ENCODE measurements around the gene SRP9.

DNA sequence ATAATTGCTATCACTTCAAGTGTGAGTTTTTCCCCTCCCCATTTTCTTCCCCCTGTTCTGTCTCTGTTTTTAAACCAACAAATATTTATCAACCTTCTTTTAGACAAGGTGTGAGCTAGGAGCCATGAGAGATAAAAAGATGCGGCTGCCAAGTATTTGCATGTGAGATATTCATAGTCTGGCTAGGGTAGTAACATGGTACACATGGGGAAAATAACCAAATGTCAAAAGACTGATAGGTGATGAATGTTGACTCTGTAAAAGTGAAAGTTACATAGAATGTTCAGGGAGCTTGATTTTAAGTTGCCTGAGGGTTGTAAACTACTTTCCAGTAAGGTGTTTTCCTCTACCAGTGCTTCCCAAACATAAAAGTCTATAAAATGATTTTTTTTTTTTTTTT lies 25.4 kb upstream of the SRP9 start:
- TF ChIP-seq EED (IDR thresholded peaks at IDR 0.05; ENCODE audit: low read depth) (no peak), RAD21 (IDR thresholded peaks at IDR 0.05; ENCODE audit: insufficient read depth, low read depth, low read length) (no peak), POLR2A (IDR thresholded peaks at IDR 0.05; ENCODE audit: low read depth, low read length) (no peak), SUZ12 (IDR thresholded peaks at IDR 0.05; ENCODE audit: unreplicated experiment) (no peak), CHD1 (IDR thresholded peaks at IDR 0.05; ENCODE audit: low read depth, low read length) (no peak), JUND (IDR thresholded peaks at IDR 0.05; ENCODE audit: low read depth, low read length) (no peak)
- TF ChIP-seq, protein P1, sequence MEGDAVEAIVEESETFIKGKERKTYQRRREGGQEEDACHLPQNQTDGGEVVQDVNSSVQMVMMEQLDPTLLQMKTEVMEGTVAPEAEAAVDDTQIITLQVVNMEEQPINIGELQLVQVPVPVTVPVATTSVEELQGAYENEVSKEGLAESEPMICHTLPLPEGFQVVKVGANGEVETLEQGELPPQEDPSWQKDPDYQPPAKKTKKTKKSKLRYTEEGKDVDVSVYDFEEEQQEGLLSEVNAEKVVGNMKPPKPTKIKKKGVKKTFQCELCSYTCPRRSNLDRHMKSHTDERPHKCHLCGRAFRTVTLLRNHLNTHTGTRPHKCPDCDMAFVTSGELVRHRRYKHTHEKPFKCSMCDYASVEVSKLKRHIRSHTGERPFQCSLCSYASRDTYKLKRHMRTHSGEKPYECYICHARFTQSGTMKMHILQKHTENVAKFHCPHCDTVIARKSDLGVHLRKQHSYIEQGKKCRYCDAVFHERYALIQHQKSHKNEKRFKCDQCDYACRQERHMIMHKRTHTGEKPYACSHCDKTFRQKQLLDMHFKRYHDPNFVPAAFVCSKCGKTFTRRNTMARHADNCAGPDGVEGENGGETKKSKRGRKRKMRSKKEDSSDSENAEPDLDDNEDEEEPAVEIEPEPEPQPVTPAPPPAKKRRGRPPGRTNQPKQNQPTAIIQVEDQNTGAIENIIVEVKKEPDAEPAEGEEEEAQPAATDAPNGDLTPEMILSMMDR (IDR thresholded peaks at IDR 0.05 in 2 of 3, conservative IDR thresholded peaks at IDR 0.05 in 1 of 3; ENCODE audit: control insufficient read depth in 2 of 3, extremely low read depth in 1 of 3, insufficient read depth in 1 of 3, low read depth in 3 of 3, low read length in 3 of 3) = no peak
- TF ChIP-seq, protein P2, sequence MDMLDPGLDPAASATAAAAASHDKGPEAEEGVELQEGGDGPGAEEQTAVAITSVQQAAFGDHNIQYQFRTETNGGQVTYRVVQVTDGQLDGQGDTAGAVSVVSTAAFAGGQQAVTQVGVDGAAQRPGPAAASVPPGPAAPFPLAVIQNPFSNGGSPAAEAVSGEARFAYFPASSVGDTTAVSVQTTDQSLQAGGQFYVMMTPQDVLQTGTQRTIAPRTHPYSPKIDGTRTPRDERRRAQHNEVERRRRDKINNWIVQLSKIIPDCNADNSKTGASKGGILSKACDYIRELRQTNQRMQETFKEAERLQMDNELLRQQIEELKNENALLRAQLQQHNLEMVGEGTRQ (IDR thresholded peaks at IDR 0.05; ENCODE audit: borderline replicate concordance, low read depth, low read length) = no peak
- TF ChIP-seq, protein P3, sequence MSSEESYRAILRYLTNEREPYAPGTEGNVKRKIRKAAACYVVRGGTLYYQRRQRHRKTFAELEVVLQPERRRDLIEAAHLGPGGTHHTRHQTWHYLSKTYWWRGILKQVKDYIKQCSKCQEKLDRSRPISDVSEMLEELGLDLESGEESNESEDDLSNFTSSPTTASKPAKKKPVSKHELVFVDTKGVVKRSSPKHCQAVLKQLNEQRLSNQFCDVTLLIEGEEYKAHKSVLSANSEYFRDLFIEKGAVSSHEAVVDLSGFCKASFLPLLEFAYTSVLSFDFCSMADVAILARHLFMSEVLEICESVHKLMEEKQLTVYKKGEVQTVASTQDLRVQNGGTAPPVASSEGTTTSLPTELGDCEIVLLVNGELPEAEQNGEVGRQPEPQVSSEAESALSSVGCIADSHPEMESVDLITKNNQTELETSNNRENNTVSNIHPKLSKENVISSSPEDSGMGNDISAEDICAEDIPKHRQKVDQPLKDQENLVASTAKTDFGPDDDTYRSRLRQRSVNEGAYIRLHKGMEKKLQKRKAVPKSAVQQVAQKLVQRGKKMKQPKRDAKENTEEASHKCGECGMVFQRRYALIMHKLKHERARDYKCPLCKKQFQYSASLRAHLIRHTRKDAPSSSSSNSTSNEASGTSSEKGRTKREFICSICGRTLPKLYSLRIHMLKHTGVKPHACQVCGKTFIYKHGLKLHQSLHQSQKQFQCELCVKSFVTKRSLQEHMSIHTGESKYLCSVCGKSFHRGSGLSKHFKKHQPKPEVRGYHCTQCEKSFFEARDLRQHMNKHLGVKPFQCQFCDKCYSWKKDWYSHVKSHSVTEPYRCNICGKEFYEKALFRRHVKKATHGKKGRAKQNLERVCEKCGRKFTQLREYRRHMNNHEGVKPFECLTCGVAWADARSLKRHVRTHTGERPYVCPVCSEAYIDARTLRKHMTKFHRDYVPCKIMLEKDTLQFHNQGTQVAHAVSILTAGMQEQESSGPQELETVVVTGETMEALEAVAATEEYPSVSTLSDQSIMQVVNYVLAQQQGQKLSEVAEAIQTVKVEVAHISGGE (CRISPR knock-in tag; IDR thresholded peaks at IDR 0.05) = no peak
